HG03103 (cell line): ENCODE results near the gene CCDC178.
"Not testable (repeated sequence)": the region's sequence is repeated elsewhere in the genome, so short reads cannot be mapped to it uniquely, and the experiment has no call there.

Source experiments
- ATAC-seq: cut with Tn5 transposase; IDR thresholded peaks from one replicate; pipeline ENCODE4 v1.9.1; 2021; ENCODE audit warnings: low read depth; ENCODE audit not compliant: unreplicated experiment

The CCDC178 gene

DNA sequence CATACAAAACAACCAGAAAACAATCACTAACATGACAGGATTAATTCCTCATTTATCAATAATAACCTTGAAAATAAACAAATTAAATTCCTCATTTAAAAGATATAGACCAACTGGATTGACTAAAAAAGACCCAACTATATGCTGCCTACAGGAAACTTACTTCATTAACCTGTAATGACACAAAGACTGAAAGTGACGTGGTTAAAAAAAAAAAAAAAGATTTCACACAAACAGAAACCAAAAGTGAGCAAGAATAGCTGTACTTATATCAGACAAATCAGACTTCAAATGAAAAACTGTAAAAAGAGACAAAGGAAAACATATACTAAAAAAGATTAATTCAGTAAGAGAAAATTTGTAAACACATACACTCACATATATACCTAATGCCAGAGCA lies 201.2 kb downstream of the CCDC178 start:
- ATAC-seq: no peak

DNA sequence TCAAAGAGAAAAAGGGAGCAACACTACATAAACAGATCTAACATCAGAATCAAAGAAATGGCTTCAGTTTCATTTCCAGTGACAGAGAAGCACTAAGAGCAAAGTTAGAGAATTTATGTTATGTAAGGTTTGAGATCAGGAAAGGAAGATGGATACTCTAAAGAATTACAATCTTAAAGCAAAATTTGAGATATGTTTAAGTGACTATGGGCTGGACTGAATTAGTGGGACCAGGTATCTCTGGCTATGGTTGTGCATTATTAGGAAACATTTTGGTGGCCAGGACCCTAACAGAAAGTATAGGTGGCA lies 208.2 kb downstream of the CCDC178 start:
- no peak for ATAC-seq

DNA sequence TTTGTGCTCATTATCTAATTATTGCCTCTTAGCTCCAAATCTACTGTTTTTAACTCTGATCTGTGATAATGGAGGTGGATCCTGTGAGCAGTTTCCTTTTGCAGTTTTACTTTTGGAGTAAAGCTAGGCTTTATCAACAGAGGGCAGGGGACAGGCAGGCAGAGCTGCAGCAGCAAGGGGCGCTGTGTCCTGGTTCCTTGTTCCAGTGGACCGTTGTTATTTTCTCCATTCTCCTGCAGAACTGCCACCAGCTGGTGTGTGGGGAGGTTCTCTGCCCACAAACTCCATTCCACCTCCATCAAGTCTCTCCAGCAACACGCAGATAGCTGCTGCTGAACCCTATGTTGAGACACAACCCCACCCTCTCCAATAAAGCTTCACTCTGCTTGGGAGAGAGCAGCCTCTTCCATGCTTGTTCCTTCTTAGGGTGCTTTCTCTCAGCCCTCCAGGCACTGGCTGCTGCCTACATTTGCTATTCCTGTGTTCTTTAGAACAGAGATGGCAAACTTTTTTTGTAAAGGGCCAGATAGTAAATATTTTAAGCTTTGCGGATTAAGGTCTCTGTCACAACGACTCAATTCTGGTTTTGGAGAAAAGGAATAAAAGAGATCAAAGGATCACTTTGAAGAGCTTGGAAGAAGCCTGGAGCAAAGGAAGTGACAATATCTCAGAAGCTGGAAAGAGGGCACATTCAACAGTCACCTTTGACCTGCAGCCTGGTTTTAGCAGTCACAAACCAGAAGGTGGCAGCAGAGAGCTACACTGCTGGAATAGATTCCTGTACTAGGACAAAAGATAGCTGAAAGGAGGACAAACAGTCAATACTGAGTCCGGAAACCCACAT lies 208.8 kb downstream of the CCDC178 start:
- ATAC-seq: peak; percentile 93

DNA sequence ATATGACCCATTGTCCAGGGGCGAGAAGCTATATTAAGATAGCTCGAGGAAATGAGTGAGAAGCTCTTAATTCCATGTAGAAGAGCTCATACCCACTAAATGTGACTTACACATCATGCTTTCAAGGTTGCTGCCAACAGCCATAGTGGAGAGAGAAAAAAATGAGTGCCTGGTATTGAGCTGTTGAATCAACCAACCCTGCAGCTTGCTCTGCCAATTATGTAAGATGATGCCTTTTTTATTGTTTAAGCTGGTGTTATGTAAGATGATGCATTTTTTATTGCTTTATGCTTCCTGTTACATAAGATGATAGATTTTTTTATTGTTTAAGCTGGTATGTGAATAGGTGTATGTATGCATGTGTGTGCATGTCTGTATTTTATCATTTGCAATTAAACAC lies 228.2 kb downstream of the CCDC178 start:
- ATAC-seq: no peak

DNA sequence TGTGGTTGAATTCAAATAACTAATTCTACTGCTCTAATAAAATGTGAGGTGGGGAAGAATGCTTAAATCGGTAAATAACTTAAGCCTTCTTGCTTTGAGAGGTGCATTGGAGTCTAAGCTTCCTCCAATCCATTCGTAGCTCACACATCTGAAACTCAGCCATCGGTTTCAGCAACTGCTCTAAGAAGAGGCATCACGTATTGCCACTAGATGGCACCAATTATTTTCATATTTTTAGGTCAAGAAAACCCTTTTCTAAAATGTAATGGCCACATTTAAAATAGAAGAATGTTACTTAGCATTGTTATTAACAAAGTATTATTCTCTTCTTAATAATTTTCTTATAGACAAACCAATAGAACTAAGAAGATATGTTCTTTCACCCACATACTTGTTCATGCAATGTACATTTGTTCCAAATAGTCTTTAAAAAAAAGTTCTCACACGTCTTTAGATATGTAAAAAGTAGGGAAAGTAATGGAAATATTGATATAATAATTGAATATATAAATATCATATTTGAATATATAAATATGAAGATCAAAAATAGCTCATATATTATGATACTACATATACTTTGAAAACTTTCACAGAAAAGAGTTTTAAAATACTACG lies 229.8 kb downstream of the CCDC178 start:
- peak; percentile 51 for ATAC-seq

DNA sequence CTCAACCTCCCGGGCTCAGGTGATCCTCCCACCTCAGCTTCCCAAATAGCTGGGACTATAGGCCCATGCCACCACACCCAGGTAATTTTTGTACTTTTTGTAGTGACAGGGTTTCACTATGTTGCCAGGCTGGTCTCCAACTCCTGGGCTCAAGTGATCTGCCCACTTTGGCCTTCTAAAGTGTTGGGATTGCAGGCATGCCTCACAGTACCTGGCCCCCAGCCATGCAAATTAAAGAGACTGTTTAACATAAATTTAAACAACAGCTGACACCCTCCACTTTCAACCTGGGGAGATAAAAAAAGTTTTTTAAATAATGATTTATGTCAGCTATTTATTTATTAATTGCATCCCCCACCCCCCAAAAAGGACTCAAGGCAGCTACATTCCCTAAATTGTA lies 234.7 kb downstream of the CCDC178 start:
- ATAC-seq: no peak

DNA sequence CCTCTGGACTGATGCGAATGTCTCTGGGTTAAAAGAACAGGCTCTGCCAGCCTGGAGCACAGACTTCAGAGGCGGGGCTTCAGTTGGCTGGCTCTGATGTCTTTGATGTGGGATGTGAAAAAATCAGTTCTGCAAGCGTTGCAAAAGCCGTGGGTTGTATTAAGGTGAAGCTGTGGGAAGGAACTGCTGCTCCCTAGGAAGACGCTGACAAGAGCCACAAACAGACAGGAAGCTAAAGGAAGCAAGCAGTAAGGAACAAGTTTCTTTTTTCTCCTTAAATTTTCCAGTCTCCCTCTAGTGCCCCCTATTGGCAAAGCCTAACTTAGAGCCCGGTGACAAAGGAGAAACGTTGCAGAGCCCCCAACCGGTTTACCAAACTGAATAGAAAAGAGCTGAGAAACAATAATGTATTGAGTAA lies 239.0 kb downstream of the CCDC178 start:
- no peak for ATAC-seq

DNA sequence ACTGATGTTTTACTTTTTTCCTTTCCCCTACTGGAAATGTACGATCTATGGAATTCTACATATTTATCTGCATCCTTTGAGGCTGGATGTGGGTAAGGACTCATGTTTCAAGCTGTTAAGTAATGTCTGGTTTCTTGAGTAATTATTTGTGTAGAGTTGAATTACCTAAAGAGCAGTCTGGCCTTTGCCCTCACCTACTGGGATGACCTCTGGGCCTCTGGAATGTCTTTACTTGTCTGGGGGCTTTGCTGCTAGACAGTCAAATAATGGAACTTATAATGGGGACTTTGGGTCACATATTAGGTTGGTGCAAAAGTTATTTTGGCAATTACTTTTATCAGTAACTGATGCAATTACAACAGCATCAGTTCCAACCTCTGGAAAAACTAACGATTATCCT lies 244.7 kb downstream of the CCDC178 start:
- ATAC-seq: no peak

DNA sequence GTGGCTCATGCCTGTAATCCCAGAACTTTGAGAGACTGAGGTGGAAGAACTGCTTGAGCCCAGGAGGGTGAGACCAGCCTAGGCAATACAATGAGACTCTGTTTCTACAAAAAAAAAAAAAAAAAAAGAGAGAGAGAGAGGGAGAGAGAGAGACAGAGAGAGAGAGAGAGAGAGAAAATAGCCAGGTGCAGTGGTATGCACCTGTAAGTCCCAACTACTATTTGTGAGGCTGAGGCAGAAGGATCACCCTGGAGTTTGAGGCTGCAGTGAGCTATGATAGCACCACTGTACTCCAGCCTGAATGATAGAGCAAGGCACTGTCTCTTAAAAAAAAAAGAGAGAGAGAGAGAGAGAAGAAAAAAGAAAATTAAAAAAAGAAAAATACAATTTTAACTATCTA lies 245.7 kb downstream of the CCDC178 start:
- no peak for ATAC-seq

DNA sequence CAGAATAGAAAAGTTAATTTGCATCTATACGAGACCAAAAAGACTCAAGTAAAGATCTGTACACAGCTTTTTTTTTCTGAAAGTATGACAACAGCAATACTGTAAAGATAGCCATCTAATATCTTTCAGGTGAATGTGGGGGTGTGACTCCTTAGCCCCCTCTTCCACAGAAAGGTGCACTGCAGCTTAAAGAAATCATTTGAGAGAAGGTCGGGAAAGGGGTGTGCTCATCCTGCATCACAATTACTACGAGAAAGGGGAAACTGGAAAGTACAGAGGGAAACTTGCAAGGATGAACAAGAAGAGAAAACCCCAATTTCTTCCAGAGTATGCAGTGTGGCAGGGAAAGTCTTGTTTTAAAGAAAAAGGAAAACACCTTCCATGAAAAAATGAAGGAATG lies 255.6 kb downstream of the CCDC178 start:
- ATAC-seq: no peak

DNA sequence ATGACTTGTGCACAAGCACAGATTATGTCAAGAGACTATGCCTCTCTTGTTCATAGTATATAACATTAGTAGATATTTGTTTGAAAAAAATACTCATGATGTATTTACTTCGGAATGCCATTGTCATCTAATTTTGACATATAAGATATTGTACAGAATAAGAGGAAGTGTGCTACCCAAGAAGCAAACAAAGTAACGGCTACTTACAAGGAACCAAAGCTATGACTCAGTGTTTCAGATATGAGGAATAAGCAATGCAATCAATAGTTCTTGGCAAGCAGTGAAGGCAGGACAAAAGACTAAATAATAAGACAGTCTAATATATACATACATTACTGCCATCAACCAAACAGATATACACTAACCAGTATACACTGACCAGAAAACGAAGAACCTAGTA lies 256.3 kb downstream of the CCDC178 start:
- no peak for ATAC-seq

DNA sequence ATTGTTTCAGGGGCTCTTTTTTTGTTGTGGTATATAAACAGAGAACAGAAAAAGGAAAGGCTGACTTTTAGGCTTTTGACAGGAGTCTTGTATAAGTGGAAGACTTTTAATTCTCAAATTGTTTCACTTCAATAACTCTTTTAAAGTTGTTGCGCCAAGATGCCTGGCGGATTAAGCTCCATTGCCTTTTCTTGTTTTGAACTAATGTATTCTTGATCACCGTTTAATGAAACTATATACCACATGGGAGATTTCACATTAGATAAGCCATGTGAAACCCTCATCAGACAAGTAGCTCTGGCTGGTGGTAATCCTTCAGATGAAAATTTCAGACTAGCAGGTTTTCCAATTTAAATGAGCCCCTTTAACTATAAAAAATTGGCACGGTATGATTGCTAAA lies 257.4 kb downstream of the CCDC178 start:
- ATAC-seq: no peak

DNA sequence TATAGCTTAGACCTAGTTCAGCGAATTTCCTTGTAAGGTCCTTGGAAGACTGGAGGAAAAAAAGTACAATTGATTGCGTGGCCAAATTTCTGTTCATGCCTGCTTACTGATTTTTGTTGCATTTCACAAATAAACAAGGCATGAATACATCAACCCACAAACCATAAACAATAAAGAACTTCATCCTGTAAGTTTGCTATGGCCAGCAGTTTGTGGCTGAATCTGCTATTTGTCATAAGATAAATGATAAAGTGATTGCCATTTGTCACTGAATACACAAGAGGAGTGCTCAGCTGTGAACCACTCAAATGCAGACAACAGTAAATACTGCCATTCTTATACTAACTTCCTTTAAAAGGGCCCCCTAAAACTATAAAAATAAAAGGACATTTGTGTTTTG lies 259.5 kb downstream of the CCDC178 start:
- no peak for ATAC-seq

DNA sequence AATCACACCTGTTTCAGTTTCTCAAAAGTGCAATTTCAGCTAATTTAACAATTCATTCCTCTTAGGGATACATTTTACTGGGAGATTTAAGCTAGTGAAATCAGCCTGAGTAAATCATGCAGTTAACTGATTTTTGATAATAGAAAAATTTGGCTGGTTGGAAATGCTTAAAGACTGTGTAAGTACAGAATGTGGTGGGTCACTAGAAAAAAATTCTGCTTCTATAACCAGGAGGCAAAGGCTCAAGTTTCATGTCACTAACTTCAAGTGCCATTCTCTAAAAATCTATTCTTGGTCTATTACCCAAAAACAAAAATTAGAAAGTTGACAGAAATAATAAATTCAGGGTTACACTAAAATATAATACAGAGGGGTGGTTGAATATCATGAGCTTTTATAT lies 271.3 kb downstream of the CCDC178 start:
- ATAC-seq: no peak

DNA sequence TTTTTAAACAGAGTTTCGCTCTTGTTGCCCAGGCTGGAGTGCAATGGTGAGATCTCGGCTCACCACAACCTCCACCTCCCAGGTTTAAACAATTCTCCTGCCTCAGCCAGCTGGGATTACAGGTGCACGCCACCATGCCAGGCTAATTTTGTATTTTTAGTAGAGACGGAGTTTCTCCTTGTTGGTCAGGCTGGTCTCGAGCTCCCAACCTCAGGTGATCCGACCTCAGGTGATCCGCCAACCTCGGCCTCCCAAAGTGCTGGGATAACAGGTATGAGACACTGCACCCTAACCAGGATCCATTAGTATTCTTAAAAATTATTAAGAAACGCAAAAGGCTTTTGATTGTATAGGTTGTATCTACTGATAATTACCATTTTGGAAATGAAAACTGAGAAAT lies 276.4 kb downstream of the CCDC178 start:
- not testable (repeated sequence) for ATAC-seq

DNA sequence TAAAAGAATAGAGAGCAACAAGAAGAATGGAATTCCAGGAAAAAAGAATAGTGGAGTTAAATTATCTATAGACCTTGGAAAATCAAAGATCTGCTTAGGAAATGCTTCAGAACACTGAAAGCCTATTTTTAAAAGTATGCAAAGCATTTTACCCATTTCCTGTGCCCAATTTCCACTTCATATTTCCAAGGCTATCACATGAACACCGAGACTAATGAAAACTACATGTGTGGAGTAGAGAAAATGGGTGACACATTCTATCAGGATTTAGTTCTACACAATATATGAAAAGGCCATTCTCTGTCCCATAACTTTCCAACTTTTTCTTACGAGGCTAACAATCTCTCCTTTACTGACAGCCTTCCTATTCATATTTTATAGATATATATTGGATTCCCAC lies 279.4 kb downstream of the CCDC178 start:
- no peak for ATAC-seq

DNA sequence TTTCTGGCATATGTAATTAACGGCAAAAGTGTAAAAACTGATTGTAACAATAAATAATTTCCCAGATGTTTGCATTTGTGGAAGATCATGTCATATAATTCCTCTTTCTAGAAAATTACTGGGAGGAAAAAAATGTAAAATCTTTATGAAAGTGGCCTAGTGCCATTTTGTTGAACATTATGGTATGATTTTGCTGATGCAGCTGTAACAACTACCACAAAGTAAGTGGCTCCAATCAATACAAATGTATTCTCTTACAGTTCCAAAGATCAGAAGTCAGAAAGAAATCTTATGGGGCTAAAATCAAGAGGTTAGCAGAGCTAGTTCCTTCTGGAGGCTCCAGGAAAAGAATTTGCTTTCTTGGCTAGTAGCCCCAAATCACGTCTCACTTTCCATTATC lies 281.4 kb downstream of the CCDC178 start:
- ATAC-seq: no peak

DNA sequence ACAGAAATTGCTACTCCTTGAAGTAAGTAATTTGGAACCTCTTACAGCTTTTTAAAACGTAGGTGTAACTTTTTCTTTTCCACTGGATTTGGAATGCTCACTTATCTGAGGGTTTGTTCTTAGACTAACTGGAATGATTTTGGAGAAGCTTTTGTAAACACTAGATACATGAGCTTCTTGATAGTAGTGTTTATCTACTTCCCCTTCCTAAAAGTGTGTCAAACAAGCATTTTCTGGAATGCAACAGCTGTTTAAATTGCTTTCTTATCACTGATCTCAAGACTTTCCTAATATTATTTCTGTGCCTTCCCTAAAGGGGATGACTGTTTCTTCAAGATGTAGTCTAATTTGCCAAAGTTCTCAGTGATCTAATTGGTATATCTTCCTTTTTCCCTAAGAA lies 282.6 kb downstream of the CCDC178 start:
- ATAC-seq: no peak

DNA sequence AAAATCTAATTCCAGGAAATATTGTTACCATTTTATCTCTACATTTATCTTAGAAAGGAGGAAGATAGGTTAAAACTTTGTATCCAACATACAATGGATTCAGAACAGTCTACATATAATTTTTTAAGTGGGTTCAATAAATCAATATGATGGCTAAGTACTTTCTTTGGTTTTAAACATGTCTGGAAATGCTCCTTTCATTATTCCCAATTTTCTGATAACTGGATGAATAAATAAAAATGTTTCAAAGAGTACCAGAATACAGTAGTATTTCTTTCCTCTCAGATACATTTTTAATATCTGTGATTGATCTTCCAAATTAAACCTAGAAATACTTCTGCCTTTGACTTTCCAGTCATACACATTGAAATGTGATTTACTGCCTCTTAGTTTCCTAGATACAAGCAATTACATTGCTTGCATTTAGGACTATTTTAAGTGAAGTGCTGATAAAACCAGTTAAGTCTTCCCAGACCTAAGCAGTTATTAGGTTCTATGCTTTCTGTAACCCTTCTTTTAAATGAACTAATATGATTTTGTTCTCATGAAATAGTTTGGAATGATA lies 283.5 kb downstream of the CCDC178 start:
- ATAC-seq: no peak

DNA sequence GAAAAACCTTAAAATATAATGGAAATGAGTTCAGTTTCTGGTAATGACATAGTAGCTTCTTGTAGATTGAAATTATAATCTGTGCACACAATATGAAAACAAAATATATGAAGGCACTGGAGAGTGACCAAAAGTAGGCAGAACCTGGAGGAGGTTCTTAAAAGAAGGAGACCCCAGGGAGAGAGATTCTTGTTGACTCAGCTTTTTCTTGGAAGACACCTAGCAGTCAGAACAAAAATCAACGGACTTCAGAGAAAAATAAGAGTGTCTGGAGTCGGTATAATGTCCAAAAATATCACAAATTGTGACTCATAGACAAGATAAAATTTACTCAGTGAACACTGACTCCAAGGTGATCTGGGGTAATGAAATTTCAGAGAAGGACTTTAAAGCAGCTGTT lies 286.5 kb downstream of the CCDC178 start:
- no peak for ATAC-seq

DNA sequence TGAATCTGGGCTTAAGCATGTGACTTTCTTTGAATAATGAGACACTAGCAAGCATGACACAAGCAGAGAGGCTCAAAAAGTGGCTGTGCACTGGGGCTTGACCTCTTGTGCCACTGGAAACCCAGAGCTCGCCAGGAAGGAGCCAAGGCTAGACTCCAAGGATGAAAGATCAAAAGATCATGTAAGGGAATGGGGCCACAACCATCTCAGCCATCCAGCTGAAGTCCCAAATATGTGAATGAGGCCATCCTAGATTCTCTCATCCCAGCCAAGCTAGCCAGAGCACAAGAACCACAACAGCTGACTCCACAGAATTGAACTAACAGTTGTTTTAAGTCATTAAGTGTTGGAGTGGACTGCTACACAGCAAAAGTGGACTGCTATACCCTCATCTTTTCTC lies 288.1 kb downstream of the CCDC178 start:
- no peak for ATAC-seq

DNA sequence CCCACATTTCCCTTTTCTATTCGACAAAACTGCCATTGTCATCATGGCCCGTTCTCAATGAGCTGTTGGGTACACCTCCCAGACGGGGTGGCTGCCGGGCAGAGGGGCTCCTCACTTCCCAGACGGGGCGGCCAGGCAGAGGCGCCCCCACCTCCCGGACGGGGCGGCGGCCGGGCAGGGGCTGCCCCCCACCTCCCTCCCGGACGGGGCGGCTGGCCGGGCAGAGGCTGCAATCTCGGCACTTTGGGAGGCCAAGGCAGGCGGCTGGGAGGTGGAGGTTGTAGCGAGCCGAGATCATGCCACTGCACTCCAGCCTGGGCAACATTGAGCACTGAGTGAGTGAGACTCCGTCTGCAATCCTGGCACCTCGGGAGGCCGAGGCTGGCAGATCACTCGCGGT lies 292.7 kb downstream of the CCDC178 start:
- not testable (repeated sequence) for ATAC-seq
